HCT116 (cell line): ENCODE data around the gene FAM193A. TPM values are rescaled to one million over a fixed set of nuclear protein-coding genes. Genes with fewer than 3 reads are reported as not detected.

Experiments used
- ATAC-seq: fragments of 200-7000 bp; cut with Tn5 transposase; 2 replicates; pipeline ENCODE4 v1.9.1; 2020; ENCODE audit warnings: mild to moderate bottlenecking, moderate library complexity
- BruUV-seq: library from RNA; stranded (reverse); fragments of 400-500 nt; replicated peaks from 2 replicates; lab custom pipeline; 2021; lab: Mats Ljungman, UMichigan
- CTCF ChIA-PET: fragments of 300-600 bp; sonication (Branson Sonifier 250); formaldehyde crosslinking; loops from one replicate; lab custom pipeline; 2021; ENCODE audit warnings: antibody characterized with exemption; lab: Charles Lee
- POLR2A ChIA-PET: fragments of 300-600, 350-600 bp; sonication (Branson Sonifier 250); formaldehyde crosslinking; loops from one replicate; lab custom pipeline; 2021; ENCODE audit warnings: antibody characterized with exemption; lab: Charles Lee
- RAD21 ChIA-PET, 2 experiments: fragments of 300-600 bp; sonication (Branson Sonifier 250); formaldehyde crosslinking; loops; one replicate each; lab custom pipeline; 2023; ENCODE audit warnings: low total read pairs in 2 of 2; ENCODE audit not compliant: uncharacterized antibody in 2 of 2, unreplicated experiment in 2 of 2, low non-redundant PET in 1 of 2; lab: Charles Lee
- DNase-seq: peaks from one replicate; pipeline ENCODE4 v3.0.0-alpha.2; 2010; ENCODE audit warnings: low read depth, low spot score
- H2AFZ ChIP-seq: fragments of 200-600 bp; shearing (Covaris generic), sonication (generic); 2 replicates; pipeline ENCODE4 v1.6.1; 2017; ENCODE audit warnings: low read depth, mixed run types, mixed read lengths, antibody characterized with exemption, low read length; ENCODE audit not compliant: poor library complexity, severe bottlenecking
- H3K27ac ChIP-seq: 2 replicates; pipeline ENCODE4 v1.5.1; 2012; ENCODE audit warnings: low read depth, low read length
- H3K27me3 ChIP-seq: fragments of 200-600 bp; sonication (generic); 2 replicates; pipeline ENCODE4 v1.6.1; 2016; ENCODE audit warnings: mixed run types, low read length, mixed read lengths; ENCODE audit not compliant: insufficient read depth
- H3K36me3 ChIP-seq, 2 experiments: fragments of 200-500 bp in 1 of 2; fragments of 200-600 bp in 1 of 2; sonication (Bioruptor generic) in 1 of 2; sonication (generic) in 1 of 2; 2 replicates each; pipeline versions ENCODE4 v1.5.1 to v1.6.1; 2014 to 2016; ENCODE audit warnings: low read length in 2 of 2, inconsistent platforms in 1 of 2, mixed read lengths in 1 of 2, mixed run types in 1 of 2; ENCODE audit not compliant: insufficient read depth in 2 of 2, control insufficient read depth in 1 of 2
- H3K4me1 ChIP-seq, 2 experiments: fragments of 200-600 bp in 1 of 2; sonication (generic) in 1 of 2; 2 replicates each; pipeline versions ENCODE4 v1.5.1 to v1.6.1; 2012 to 2017; ENCODE audit warnings: low read length in 2 of 2, inconsistent platforms in 1 of 2, mild to moderate bottlenecking in 1 of 2, mixed read lengths in 1 of 2, mixed run types in 1 of 2, moderate library complexity in 1 of 2; ENCODE audit not compliant: insufficient read depth in 2 of 2, control insufficient read depth in 1 of 2
- H3K4me2 ChIP-seq: fragments of 200-600 bp; sonication (generic); 2 replicates; pipeline ENCODE4 v1.6.1; 2017; ENCODE audit warnings: mixed run types, low read length, mixed read lengths
- H3K4me3 ChIP-seq, 2 experiments: fragments of 200-600 bp in 1 of 2; sonication (generic) in 1 of 2; replicated peaks in 1 of 2; 2 replicates each; pipeline ENCODE4 v1.5.1; 2011 to 2016; ENCODE audit warnings: low read length in 2 of 2, control low read depth in 1 of 2, low read depth in 1 of 2, mild to moderate bottlenecking in 1 of 2, mixed read lengths in 1 of 2, mixed run types in 1 of 2
- H3K79me2 ChIP-seq: fragments of 200-600 bp; sonication (generic); 2 replicates; pipeline ENCODE4 v1.6.1; 2017; ENCODE audit warnings: mild to moderate bottlenecking, mixed run types, low read length, moderate library complexity, mixed read lengths; ENCODE audit not compliant: insufficient read depth
- H3K9ac ChIP-seq: fragments of 200-600 bp; sonication (generic); 2 replicates; pipeline ENCODE4 v1.6.1; 2016; ENCODE audit warnings: low read length, mixed read lengths
- H3K9me2 ChIP-seq: fragments of 200-600 bp; sonication (generic), shearing (Covaris generic); 2 replicates; pipeline ENCODE4 v1.6.1; 2017; ENCODE audit warnings: mixed run types, mild to moderate bottlenecking, moderate library complexity; ENCODE audit not compliant: insufficient read depth
- H3K9me3 ChIP-seq, 2 experiments: fragments of 200-500 bp in 1 of 2; fragments of 200-600 bp in 1 of 2; sonication (Bioruptor generic) in 1 of 2; sonication (generic) in 1 of 2; 2 replicates each; pipeline ENCODE4 v1.6.1; 2014 to 2017; ENCODE audit warnings: low read length in 2 of 2, mixed read lengths in 2 of 2, inconsistent platforms in 1 of 2, low read depth in 1 of 2, mild to moderate bottlenecking in 1 of 2, mixed run types in 1 of 2, moderate library complexity in 1 of 2; ENCODE audit not compliant: control insufficient read depth in 1 of 2, insufficient read depth in 1 of 2
- H4K20me1 ChIP-seq: fragments of 200-600 bp; sonication (generic), shearing (Covaris generic); 2 replicates; pipeline ENCODE4 v1.6.1; 2017; ENCODE audit warnings: mixed run types, mild to moderate bottlenecking, moderate library complexity; ENCODE audit not compliant: insufficient read depth
- ATF3 ChIP-seq: IDR thresholded peaks from 2 replicates; pipeline ENCODE4 v1.6.1; 2012
- CTCF ChIP-seq, 3 experiments: fragments of 200-600 bp in 1 of 3; sonication (generic) in 1 of 3; IDR thresholded peaks in 2 of 3; conservative IDR thresholded peaks in 1 of 3; 2 replicates each; pipeline ENCODE4 v1.5.1; 2012 to 2017; ENCODE audit warnings: low read depth in 2 of 3, low read length in 2 of 3, antibody characterized with exemption in 1 of 3, borderline replicate concordance in 1 of 3, control low read depth in 1 of 3, mild to moderate bottlenecking in 1 of 3, mixed read lengths in 1 of 3, mixed run types in 1 of 3, moderate library complexity in 1 of 3; ENCODE audit not compliant: insufficient read depth in 1 of 3
- EGR1 ChIP-seq: IDR thresholded peaks from 2 replicates; pipeline ENCODE4 v1.6.1; 2012; ENCODE audit warnings: low read depth
- EZH2 ChIP-seq: fragments of 200-600 bp; sonication (generic); IDR thresholded peaks from 2 replicates; pipeline ENCODE4 v1.6.1; 2017; ENCODE audit warnings: antibody characterized with exemption, mixed run types
- EZH2phosphoT487 ChIP-seq: fragments of 200-600 bp; IDR thresholded peaks from 2 replicates; pipeline ENCODE4 v1.6.1; 2018; ENCODE audit warnings: antibody characterized with exemption, borderline replicate concordance
- JUND ChIP-seq: IDR thresholded peaks from 2 replicates; pipeline ENCODE4 v1.6.1; 2012
- POLR2A ChIP-seq: IDR thresholded peaks from 2 replicates; pipeline ENCODE4 v1.7.0; 2011; ENCODE audit warnings: borderline replicate concordance; ENCODE audit not compliant: insufficient read depth, insufficient read length; ENCODE audit errors: extremely low read depth
- POLR2AphosphoS5 ChIP-seq: IDR thresholded peaks from 2 replicates; pipeline ENCODE4 v1.6.1; 2011; ENCODE audit warnings: mild to moderate bottlenecking, low read depth, low read length, moderate library complexity
- REST ChIP-seq: IDR thresholded peaks from 2 replicates; pipeline ENCODE4 v1.6.1; 2012; ENCODE audit warnings: low read depth
- SRF ChIP-seq: IDR thresholded peaks from 2 replicates; pipeline ENCODE4 v1.6.1; 2012; ENCODE audit warnings: low read depth
- TCF7L2 ChIP-seq: IDR thresholded peaks from 2 replicates; pipeline ENCODE4 v1.7.0; 2011; ENCODE audit warnings: borderline replicate concordance, inconsistent platforms; ENCODE audit not compliant: insufficient read depth, insufficient read length; ENCODE audit errors: extremely low read depth
- YY1 ChIP-seq: IDR thresholded peaks from 2 replicates; pipeline ENCODE4 v1.6.1; 2011; ENCODE audit warnings: low read length, low read depth, moderate library complexity, mild to moderate bottlenecking; ENCODE audit not compliant: insufficient replicate concordance; ENCODE audit errors: extremely low read depth
- ZBTB33 ChIP-seq: IDR thresholded peaks from 2 replicates; pipeline ENCODE4 v1.6.1; 2011; ENCODE audit warnings: mild to moderate bottlenecking, low read length, moderate library complexity; ENCODE audit not compliant: insufficient replicate concordance; ENCODE audit errors: extremely low read depth
- ZFX ChIP-seq: fragments of 450-650 bp; IDR thresholded peaks from 2 replicates; pipeline ENCODE4 v1.6.1; 2017
- ZNF274 ChIP-seq: fragments of 200-500 bp; sonication (Bioruptor generic); IDR thresholded peaks from 2 replicates; pipeline ENCODE4 v1.6.1; 2014; ENCODE audit warnings: mild to moderate bottlenecking, low read depth, low read length, inconsistent platforms
- intact Hi-C: fragments of 100-400 bp; cut with micrococcal nuclease; formaldehyde crosslinking; loops from 2 replicates; pipeline ENCODE4 v1.10.0; 2022
- total RNA-seq: library from RNA; stranded (reverse); gene quantifications from one replicate; pipeline ENCODE4 v1.2.1, GENCODE V29; 2021; ENCODE audit not compliant: unreplicated experiment

FAM193A gene
- total RNA-seq, 1 experiment from 2014 or later, result 15.7 TPM

GRCh38 chr4:2599304-2599654 is 62.8 kb downstream of the FAM193A start:
- RAD21 ChIA-PET, result no interaction called here
- ATAC-seq (no peak), DNase-seq (no peak)
- Histone ChIP-seq H4K20me1 (0 out of 2 replicates have a peak, but pooled peaks cover under 1% of the 10 kb centered on the region), H3K4me2 (0 out of 2 replicates have a peak overlapping the region, but pooled peaks have one; percentile 11), H3K4me1 (peaks cover 0 to 25% of the 10 kb centered on the region in 2 experiments; a peak in 2 of 4 replicates), H3K9ac (no peak overlapping the region), H3K27ac (no peak overlapping the region), H3K9me3 (no peaks in the 10 kb centered on the region), H3K27me3 (no peaks in the 10 kb centered on the region), H3K79me2 (peaks cover 93% of the 10 kb centered on the region), H3K4me3 (no peak overlapping the region), H3K36me3 (no peaks in the 10 kb centered on the region), H2AFZ (no peak overlapping the region), H3K9me2 (no peaks in the 10 kb centered on the region)
- TF ChIP-seq JUND (no peak), TCF7L2 (no peak), ATF3 (no peak), ZNF274 (no peak), POLR2A (no peak), EGR1 (no peak), REST (no peak), EZH2phosphoT487 (no peak), ZFX (no peak), SRF (no peak), ZBTB33 (no peak), CTCF (IDR thresholded peaks at IDR 0.05 in 2 of 3, conservative IDR thresholded peaks at IDR 0.05 in 1 of 3; ENCODE audit: borderline replicate concordance in 1 of 3, insufficient read depth in 1 of 3, low read depth in 2 of 3, low read length in 2 of 3) (no peak), EZH2 (no peak), YY1 (no peak), POLR2AphosphoS5 (no peak)
- intact Hi-C loops, result no loop called here
- POLR2A ChIA-PET, result no interaction called here
- BruUV-seq, result TSS peak; percentile 21
- CTCF ChIA-PET, result no interaction called here
